Measurements from ENCODE around the gene DAGLB. TPM values are rescaled to one million over a fixed set of nuclear protein-coding genes. Genes with fewer than 3 reads are reported as not detected.
"Not testable (repeated sequence)": the region's sequence is repeated elsewhere in the genome, so short reads cannot be mapped to it uniquely, and the experiment has no call there.

Gene DAGLB
- total RNA-seq, 2 experiments from 2014 or later: 25.1 to 28.5 TPM

DNA sequence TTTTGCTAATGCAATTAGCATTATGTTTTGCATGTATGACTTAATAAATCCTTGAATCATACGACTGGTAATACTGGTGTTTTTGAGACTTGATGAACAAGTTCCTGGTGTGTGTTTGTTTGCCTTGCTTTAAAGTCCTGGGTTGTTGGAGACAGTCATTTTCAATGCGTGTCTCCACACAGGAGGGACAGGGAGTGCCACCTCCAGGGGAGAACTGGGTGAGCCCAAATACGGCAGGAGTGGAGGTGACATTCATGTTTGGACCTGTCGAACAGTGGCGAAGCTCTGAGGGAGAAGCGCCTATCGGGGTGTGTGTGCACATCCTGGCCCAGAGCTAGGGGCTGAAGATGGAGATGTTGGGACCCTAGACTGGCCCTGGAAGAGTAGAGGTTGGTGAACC lies 43.8 kb downstream of the DAGLB start:
- DNase-seq: no peak
- H3K27me3 Mint-ChIP-seq (ENCODE audit: low read depth): no peaks in the 10 kb centered on the region
- H3K9me3 Mint-ChIP-seq (ENCODE audit: insufficient read depth): no peaks in the 10 kb centered on the region
- H3K36me3 Mint-ChIP-seq (ENCODE audit: low read depth): peaks cover 63% of the 10 kb centered on the region
- no peak overlapping the region for H3K27ac Mint-ChIP-seq
- H3K4me1 Mint-ChIP-seq (ENCODE audit: low read depth): peaks cover 8% of the 10 kb centered on the region
- ChIA-PET CTCF (no interaction called here), POLR2A (no interaction called here)
- no peak overlapping the region for H3K4me3 Mint-ChIP-seq
- no peak for ATAC-seq

DNA sequence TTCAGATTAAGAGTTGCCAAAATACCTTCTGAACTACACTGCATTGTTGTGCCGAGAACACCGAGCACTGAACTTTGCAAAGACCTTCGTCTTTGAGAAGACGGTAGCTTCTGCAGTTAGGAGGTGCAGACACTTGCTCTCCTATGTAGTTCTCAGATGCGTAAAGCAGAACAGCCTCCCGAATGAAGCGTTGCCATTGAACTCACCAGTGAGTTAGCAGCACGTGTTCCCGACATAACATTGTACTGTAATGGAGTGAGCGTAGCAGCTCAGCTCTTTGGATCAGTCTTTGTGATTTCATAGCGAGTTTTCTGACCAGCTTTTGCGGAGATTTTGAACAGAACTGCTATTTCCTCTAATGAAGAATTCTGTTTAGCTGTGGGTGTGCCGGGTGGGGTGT lies 45.0 kb downstream of the DAGLB start:
- Mint-ChIP-seq H3K9me3 (ENCODE audit: insufficient read depth) (no peaks in the 10 kb centered on the region), H3K27ac (no peak overlapping the region), H3K27me3 (ENCODE audit: low read depth) (no peaks in the 10 kb centered on the region), H3K4me3 (no peak overlapping the region), H3K4me1 (ENCODE audit: low read depth) (peaks cover 9% of the 10 kb centered on the region), H3K36me3 (ENCODE audit: low read depth) (peaks cover 58% of the 10 kb centered on the region)
- ChIA-PET POLR2A (no interaction called here), CTCF (no interaction called here)
- ATAC-seq (no peak), DNase-seq (no peak)

DNA sequence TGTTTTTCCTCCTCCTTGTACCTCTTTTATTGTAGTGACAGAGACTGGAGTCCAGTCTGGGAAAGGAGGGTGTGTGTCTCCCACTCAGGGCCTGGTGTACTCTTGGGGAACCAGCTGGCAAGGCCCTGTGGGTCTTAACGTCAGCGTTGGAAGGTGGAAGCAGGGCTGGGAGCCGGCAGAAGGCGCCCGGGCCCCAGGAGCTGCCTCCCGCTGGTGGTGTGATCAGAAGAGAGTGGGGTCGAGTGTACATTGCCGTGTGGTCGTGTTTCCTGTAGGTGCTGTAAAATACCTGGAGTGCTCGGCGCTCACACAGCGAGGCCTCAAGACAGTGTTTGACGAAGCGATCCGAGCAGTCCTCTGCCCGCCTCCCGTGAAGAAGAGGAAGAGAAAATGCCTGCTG lies 45.7 kb downstream of the DAGLB start:
- ChIA-PET POLR2A (interaction anchor here (0.6 kb wide), 1 partner anchor 139 kb away, joined by 3 read pairs; no protein-coding TSS in a partner anchor), CTCF (no interaction called here)
- no peaks in the 10 kb centered on the region for H3K27me3 Mint-ChIP-seq (ENCODE audit: low read depth)
- no peak overlapping the region for H3K27ac Mint-ChIP-seq
- H3K4me3 Mint-ChIP-seq: no peak overlapping the region
- peaks cover 9% of the 10 kb centered on the region for H3K4me1 Mint-ChIP-seq (ENCODE audit: low read depth)
- no peaks in the 10 kb centered on the region for H3K9me3 Mint-ChIP-seq (ENCODE audit: insufficient read depth)
- DNase-seq (no peak), ATAC-seq (no peak)
- peaks cover 53% of the 10 kb centered on the region for H3K36me3 Mint-ChIP-seq (ENCODE audit: low read depth)

DNA sequence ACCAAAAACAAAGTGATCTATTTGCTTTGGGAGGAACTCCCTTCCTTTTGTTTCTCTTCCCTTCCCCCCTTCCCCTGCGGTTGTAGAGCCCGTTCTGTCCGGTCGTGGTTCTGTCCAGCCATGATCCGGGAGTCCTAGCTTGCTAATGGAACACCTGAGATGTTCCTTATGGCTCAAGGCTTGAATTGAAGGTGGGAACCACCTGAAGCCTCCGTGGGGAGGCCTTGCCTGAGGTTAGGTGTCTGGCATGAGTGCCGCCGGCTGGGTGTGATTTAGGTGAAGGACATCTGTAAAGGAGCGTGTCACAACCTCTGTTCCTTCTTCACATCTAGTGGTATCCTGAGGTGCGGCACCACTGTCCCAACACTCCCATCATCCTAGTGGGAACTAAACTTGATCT lies 46.2 kb downstream of the DAGLB start:
- peaks cover 9% of the 10 kb centered on the region for H3K4me1 Mint-ChIP-seq (ENCODE audit: low read depth)
- ChIA-PET POLR2A (interaction anchor here (0.6 kb wide), 1 partner anchor 139 kb away, joined by 3 read pairs; no protein-coding TSS in a partner anchor), CTCF (no interaction called here)
- no peak overlapping the region for H3K27ac Mint-ChIP-seq
- H3K9me3 Mint-ChIP-seq (ENCODE audit: insufficient read depth): no peaks in the 10 kb centered on the region
- ATAC-seq (no peak), DNase-seq (no peak)
- H3K27me3 Mint-ChIP-seq (ENCODE audit: low read depth): no peaks in the 10 kb centered on the region
- H3K4me3 Mint-ChIP-seq: no peak overlapping the region
- H3K36me3 Mint-ChIP-seq (ENCODE audit: low read depth): peaks cover 52% of the 10 kb centered on the region

DNA sequence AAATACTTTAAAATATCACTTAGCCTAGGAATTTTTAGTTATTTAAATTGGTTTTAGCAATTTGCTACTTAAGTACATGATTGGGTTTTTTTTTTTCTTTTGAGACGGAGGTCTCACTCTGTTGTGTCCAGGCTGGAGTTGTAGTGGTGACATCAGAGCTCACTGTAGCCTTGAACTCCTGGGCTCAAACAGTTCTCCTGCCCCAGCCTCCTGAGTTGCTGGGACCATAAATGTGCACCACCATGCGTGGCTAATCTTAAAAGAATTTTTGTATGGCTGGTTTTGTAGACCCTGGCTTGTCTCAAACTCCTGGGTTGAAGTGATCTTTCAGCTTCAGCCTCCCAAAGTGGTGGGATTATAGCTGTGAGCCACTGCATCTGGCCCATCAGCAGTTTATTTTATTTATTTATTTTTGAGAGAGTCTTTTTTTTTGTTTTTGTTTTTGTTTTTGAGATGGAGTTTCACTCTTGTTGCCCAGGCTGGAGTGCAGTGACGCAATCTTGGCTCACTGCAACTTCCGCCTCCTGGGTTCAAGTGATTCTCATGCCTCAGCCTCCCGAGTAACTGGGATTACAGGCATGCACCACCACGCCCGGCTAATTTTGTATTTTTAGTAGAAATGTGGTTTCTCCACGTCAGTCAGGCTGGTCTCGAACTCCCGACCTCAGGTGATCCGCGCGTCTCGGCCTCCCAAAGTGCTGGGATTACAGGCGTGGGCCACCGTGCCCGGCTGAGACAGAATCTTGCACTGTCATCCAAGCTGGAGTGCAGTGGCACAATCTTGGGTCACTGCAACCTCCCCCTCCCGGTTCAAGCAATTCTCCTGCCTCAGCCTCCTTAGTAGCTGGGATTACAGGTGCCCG lies 47.3 kb downstream of the DAGLB start:
- H3K9me3 Mint-ChIP-seq (ENCODE audit: insufficient read depth); H3K27ac Mint-ChIP-seq; DNase-seq; CTCF ChIA-PET; POLR2A ChIA-PET; ATAC-seq; H3K27me3 Mint-ChIP-seq (ENCODE audit: low read depth); H3K4me3 Mint-ChIP-seq: not testable (repeated sequence)
- Mint-ChIP-seq H3K4me1 (ENCODE audit: low read depth) (peaks cover 16% of the 10 kb centered on the region), H3K36me3 (ENCODE audit: low read depth) (peaks cover 53% of the 10 kb centered on the region)

DNA sequence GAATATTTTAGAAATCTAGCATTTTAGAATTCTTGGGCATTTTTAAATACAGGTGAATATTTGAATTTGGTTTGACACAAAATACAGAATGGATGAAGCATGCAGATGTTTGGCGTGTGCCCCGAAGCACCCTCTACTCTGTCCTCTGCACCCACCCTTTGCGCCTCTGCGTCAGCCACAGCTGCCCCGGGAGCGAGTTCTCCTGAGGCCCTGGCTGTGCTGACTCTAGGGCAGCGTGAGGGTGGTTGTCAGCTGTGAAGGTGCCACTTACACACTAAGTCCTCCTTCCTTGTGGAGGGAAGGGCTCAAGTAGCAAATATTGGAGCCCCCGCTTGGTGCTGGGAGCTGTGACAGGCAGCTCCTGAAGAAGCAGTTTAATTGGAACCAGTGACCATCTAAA lies 48.4 kb downstream of the DAGLB start:
- ChIA-PET POLR2A (no interaction called here), CTCF (no interaction called here)
- H3K9me3 Mint-ChIP-seq (ENCODE audit: insufficient read depth): no peaks in the 10 kb centered on the region
- DNase-seq: no peak
- peaks cover 21% of the 10 kb centered on the region for H3K4me1 Mint-ChIP-seq (ENCODE audit: low read depth)
- no peaks in the 10 kb centered on the region for H3K27me3 Mint-ChIP-seq (ENCODE audit: low read depth)
- peaks cover 51% of the 10 kb centered on the region for H3K36me3 Mint-ChIP-seq (ENCODE audit: low read depth)
- H3K27ac Mint-ChIP-seq: no peak overlapping the region
- ATAC-seq: no peak
- no peak overlapping the region for H3K4me3 Mint-ChIP-seq

DNA sequence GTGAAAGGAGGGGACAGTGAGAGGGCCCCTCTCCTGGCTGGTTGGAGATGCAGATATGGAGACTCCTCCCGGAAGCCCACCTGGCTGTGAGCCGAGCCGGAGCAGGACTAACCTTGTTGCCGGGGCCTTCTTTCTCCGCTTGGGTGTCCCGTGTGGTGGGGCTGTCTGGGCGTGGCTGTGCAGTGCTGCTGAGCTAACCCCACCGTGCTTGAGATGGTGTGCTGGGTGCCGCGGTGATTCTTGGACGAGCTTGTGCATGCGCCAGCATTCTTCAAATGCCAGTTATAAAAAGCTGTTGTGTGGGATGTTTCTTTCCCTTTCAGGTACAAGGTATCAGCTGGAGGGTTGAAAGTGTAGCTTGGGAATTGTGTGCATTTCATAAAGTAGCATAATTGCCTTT lies 48.8 kb downstream of the DAGLB start:
- Mint-ChIP-seq H3K36me3 (ENCODE audit: low read depth) (peaks cover 51% of the 10 kb centered on the region), H3K27ac (no peak overlapping the region), H3K4me3 (no peak overlapping the region), H3K4me1 (ENCODE audit: low read depth) (peaks cover 25% of the 10 kb centered on the region), H3K9me3 (ENCODE audit: insufficient read depth) (no peaks in the 10 kb centered on the region), H3K27me3 (ENCODE audit: low read depth) (no peaks in the 10 kb centered on the region)
- ChIA-PET CTCF (no interaction called here), POLR2A (no interaction called here)
- no peak for ATAC-seq
- DNase-seq: no peak

DNA sequence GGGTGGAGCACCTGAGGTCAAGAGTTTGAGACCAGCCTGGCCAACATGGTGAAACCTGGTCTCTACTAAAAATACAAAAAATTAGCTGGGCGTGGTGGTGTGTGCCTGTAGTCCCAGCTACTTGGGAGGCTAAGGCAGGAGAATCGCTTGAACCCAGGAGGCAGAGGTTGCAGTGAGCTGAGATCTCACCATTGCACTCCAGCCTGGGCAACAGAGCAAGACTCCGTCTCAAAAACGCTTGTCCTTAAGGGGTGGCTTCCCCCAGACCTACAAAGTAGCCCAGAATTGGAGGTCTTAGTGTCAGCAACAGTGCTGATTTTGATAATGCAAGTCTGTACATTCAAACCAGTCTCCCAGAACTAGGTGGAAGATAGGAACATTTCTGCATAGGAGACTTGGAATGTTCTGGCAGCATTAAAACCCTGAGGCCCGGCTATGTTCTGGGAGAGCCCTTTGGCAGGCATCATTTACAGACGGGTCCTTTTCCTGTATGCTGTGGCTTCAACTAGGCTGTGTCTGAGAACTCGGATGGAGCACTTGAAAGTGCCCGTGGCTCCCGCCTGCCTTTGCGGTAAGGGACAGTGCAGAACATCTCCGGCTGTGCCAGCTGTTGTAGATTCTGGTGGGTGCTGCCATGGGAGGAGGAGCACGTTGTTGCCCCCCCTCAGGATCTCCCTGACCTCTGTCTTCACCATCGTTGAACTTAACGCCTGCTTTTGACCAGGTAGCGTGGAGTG lies 49.8 kb downstream of the DAGLB start:
- DNase-seq; H3K9me3 Mint-ChIP-seq (ENCODE audit: insufficient read depth); H3K4me3 Mint-ChIP-seq; ATAC-seq; CTCF ChIA-PET; H3K27me3 Mint-ChIP-seq (ENCODE audit: low read depth); POLR2A ChIA-PET; H3K27ac Mint-ChIP-seq: not testable (repeated sequence)
- Mint-ChIP-seq H3K4me1 (ENCODE audit: low read depth) (peaks cover 33% of the 10 kb centered on the region), H3K36me3 (ENCODE audit: low read depth) (peaks cover 54% of the 10 kb centered on the region)

DNA sequence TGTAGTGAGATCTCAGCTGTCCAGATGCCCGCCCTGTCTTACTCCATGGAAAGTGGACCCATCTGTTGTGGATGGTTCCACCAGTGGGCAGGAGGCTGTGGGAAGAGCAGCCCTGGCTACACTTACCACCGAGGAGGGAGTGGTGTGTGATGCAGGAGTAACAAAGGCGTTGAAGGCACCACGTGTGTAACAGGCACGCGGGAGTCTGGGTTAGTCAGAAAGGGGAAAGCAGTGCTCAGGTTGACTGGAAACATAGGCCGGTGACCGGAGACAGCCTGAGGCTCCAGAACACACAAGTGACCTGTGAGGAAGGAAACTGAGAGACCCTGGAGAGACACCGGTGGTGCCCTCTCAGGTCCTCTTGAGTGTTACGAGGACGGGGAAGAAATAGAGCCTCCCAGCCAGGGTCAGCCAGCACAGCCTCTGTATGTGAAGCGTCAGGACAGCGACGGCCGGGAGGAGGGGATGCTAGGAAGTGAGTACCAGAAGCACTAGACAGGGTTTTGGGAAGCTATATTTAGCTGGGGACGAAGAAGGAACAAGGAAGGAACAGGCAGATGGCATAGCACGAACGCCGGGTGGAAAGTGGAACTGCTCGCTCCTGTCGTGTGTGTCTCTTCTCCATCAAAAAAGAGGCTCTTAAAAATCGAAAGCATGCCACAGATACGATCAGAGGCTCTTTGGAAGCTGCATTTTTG lies 51.7 kb downstream of the DAGLB start:
- Mint-ChIP-seq H3K4me1 (ENCODE audit: low read depth) (peaks cover 47% of the 10 kb centered on the region), H3K27ac (peak overlapping the region; percentile 68), H3K9me3 (ENCODE audit: insufficient read depth) (no peaks in the 10 kb centered on the region), H3K36me3 (ENCODE audit: low read depth) (peaks cover 51% of the 10 kb centered on the region), H3K27me3 (ENCODE audit: low read depth) (no peaks in the 10 kb centered on the region), H3K4me3 (no peak overlapping the region)
- POLR2A ChIA-PET: no interaction called here
- no peak for ATAC-seq
- CTCF ChIA-PET: no interaction called here
- no peak for DNase-seq

DNA sequence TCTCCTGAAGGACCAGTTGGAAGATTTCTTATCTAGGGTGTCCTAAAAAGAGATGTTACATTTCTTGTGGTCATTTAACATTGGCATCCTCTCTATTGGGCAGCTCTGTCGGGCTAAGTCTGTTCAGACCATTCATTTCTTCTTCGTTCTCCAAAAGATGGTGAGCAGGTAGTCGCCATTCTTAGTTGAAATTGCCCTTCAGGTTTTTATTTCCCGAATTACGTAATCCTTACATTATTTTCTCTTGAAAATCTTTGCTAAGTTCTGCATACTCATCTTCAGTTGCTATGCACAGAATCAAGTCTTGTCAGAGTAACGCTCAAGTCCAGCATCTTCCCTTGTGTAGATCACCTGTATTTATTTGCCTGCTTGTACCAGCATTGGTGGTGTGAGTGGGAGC lies 53.6 kb downstream of the DAGLB start:
- no peak overlapping the region for H3K27ac Mint-ChIP-seq
- POLR2A ChIA-PET: interaction anchor here (0.6 kb wide), 1 partner anchor 77 kb away, joined by 3 read pairs; no protein-coding TSS in a partner anchor
- no peak overlapping the region for H3K4me3 Mint-ChIP-seq
- ATAC-seq (no peak), DNase-seq (no peak)
- H3K27me3 Mint-ChIP-seq (ENCODE audit: low read depth): no peaks in the 10 kb centered on the region
- H3K9me3 Mint-ChIP-seq (ENCODE audit: insufficient read depth): no peaks in the 10 kb centered on the region
- peaks cover 52% of the 10 kb centered on the region for H3K36me3 Mint-ChIP-seq (ENCODE audit: low read depth)
- peaks cover 41% of the 10 kb centered on the region for H3K4me1 Mint-ChIP-seq (ENCODE audit: low read depth)
- CTCF ChIA-PET: no interaction called here

DNA sequence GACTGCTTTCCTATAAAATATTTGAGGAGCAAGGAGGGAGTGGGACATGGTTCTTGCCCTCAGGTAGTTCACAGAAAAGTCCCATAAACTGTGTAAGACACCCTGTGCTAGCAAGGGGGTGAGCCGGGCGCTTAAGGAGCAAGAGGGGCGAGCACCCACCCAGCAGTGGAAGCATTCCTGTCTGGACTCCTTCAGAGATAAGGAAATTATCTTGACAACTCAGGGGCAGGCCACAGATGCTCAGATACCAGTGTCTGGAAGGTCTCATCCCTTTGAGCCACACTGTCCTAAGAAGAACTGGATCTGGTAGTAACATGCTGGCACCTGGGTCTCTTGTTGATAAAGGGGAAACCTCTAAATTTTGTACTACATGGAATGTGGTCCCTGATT lies 54.1 kb downstream of the DAGLB start:
- Mint-ChIP-seq H3K36me3 (ENCODE audit: low read depth) (peaks cover 50% of the 10 kb centered on the region), H3K27ac (no peak overlapping the region), H3K4me3 (no peak overlapping the region), H3K4me1 (ENCODE audit: low read depth) (peaks cover 38% of the 10 kb centered on the region), H3K9me3 (ENCODE audit: insufficient read depth) (no peaks in the 10 kb centered on the region), H3K27me3 (ENCODE audit: low read depth) (no peaks in the 10 kb centered on the region)
- POLR2A ChIA-PET: no interaction called here
- no peak for ATAC-seq
- no peak for DNase-seq
- CTCF ChIA-PET: no interaction called here

Data from activated CD8-positive, alpha-beta T cell treated with anti-CD3 and anti-CD28 coated beads, Interleukin-2, amount 10 ng/mL, durations not matched to agents 7 days and 5 days (primary cell).